Activated CD4-positive, CD25-positive, alpha-beta regulatory T cell treated with anti-CD3 and anti-CD28 coated beads, Interleukin-2, amount 50 U/mL, for 16 hours (primary cell): ENCODE results near the gene DCBLD1.

ENCODE experiments used
- DNase-seq: peaks from one replicate; pipeline ENCODE4 v3.0.0-alpha.2; 2020; ENCODE audit warnings: low read depth, low spot score

The DCBLD1 gene

GRCh38 chr6:117531346-117531745 lies 48.9 kb downstream of the DCBLD1 start:
- no peak for DNase-seq

GRCh38 chr6:117531809-117532725 lies 49.6 kb downstream of the DCBLD1 start:
- no peak for DNase-seq

GRCh38 chr6:117533775-117534174 lies 51.3 kb downstream of the DCBLD1 start:
- no peak for DNase-seq

DNA sequence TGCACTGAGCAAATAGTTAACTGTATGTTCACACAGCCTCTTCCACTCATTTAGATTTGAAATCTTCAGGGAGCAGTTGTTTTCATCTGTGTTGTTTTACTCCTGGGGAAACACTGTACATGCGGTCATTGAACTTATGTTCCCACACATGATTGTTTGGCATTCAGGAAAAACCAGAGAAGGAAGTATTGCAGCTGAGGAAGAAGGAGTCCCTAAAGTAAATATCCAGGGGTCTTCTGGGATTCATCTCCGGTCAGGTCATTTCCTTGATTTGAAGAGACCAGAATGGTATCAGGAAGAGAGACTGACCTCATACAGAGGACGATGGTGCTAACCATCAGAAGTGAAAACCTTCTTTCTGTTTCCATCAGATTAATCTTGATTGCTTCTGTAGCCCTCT lies 52.5 kb downstream of the DCBLD1 start:
- DNase-seq, result no peak

DNA sequence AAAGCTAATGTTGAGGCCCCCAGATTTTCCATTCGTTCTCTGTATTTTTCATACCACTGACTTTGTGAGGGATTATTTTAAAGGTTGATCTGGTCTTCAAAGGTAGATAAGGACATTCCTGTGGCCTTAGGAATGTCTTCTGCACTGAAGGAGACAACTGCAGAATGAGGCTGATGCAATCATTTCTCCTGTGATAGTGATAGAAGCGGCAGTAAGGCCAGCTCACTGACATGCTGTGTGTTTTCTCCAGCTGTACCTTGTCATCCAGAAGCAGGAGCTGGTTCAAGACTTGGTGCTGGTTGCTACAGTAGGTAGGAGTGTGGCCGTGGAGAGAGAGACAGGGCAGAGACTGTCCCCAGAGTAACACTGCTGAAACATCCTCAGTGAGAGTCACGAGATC lies 53.8 kb downstream of the DCBLD1 start:
- DNase-seq, result no peak

DNA sequence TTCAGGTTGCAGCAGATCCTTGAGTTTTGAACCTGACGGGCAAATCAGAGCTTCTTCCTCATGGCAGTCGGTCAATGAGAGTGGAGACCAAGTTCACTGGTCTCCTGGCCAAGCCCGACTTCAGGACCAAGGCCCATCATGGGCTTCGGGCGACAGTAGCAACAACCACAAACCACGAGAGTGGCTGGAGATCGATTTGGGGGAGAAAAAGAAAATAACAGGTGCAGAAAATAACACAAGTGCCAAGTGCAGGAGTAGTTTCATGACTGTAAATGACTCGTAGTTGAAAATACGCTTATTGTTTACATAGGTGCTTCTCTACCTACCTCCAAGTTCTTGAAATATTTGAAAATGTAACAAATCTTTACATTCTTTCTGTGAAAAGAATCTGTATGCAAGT lies 56.1 kb downstream of the DCBLD1 start:
- DNase-seq, result no peak

DNA sequence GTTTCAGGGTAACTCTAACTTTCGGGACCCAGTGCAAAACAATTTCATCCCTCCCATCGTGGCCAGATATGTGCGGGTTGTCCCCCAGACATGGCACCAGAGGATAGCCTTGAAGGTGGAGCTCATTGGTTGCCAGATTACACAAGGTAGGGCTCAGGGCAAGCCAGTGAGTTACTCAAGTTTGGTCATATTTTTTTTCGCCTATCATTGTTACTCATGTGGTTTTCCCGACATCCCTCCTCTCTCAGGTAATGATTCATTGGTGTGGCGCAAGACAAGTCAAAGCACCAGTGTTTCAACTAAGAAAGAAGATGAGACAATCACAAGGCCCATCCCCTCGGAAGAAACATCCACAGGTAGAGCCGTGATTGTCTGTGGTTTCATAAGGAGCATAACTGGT lies 58.2 kb downstream of the DCBLD1 start:
- no peak for DNase-seq

- no peak for DNase-seq
These were observed 60.0 kb downstream of the DCBLD1 start for GRCh38 chr6:117542493-117542892.

- no peak for DNase-seq
These were observed 62.2 kb downstream of the DCBLD1 start for GRCh38 chr6:117544716-117545115.

GRCh38 chr6:117545161-117545595 lies 62.7 kb downstream of the DCBLD1 start:
- DNase-seq, result no peak

DNA sequence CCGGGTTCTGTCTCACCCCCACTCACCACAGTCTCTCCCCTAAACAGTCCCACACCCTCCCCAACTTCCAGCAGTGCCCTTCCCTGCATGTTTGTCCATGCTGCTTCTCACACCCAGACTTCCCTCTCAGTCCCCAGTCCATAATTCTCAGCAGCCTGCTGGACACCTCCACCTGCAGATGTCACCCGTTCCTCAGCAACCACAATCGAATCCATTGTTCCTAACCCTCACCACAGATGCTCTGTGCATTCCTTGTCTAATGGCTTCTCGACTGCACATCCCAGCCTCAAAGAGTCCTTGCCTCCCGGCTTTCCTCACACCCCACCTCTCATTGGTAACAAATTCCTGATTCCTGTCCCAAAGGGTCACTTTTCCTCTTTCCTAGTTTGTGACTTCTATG lies 64.2 kb downstream of the DCBLD1 start:
- no peak for DNase-seq

GRCh38 chr6:117547688-117548621 lies 65.5 kb downstream of the DCBLD1 start:
- DNase-seq, result peak; percentile 6

DNA sequence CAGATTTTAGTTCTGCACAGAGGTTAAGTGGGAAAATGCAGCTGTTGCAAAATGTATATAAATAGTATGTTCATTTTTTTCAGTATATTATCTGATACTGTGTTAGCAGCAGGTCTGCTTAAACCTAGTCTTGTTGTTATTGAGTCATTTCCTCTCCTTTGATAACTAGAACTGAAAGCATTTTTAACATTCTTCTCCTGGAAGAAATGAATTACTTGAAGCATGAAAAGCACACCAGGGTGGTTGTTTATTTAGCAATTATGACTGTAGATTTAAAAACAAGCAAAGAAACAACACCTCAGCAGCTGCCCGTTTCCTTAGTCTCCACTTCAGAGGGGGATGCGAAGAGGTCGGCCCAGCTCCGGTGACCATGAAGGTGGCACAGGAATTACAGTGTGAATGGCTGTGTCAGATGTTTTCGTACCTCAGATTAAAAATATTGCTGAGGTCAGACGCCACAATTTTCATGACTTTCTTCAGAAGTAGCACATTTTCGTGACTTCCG lies 66.4 kb downstream of the DCBLD1 start:
- DNase-seq, result no peak

DNA sequence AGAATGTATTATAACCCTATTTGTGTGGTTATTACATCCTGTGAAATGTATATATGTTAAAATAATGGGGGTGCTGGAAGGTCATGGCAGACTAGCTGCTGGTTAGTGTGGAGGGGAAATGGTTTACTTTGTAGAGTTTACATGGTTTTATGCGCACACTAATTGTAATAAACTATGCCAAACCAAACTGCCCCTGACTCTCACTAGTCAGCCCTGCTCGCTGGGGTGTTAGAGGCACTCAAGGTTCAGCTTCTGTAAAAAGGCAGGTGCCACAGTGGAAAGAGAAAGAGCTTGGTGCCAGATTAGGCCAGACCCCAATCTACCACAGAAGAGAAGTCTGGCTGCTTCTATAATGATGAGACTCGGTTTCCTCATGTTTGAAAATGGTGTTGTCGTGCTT lies 67.1 kb downstream of the DCBLD1 start:
- no peak for DNase-seq

GRCh38 chr6:117550078-117550600 lies 67.7 kb downstream of the DCBLD1 start:
- no peak for DNase-seq

DNA sequence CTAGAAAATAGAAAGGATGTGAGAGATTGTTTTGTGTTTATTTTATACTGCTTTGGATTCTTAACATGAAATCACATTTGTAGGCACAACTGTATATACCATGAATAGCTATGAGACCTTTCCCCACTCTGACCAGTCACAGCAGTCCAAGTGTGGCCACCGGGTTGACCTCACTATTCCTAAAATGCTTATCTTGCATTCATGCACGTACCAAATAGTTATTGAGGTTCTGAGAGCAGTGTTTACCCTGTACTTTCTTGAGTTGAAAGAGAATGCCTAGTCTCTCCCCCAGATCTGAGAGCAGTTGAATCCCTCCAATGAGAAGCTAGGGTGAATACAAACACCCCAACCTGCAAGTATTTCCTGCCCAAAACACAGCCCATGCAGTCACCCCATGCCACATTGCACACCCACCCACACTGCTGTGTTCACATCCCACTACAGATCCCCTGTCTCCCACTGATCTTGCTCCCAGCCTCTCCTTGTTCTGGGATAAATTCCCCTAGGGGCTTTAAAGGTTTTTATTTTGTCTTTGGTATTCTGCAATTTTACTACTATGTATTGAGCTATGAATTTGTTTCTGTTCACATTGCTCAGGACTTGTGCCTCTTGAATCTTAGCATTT lies 68.3 kb downstream of the DCBLD1 start:
- DNase-seq, result no peak

DNA sequence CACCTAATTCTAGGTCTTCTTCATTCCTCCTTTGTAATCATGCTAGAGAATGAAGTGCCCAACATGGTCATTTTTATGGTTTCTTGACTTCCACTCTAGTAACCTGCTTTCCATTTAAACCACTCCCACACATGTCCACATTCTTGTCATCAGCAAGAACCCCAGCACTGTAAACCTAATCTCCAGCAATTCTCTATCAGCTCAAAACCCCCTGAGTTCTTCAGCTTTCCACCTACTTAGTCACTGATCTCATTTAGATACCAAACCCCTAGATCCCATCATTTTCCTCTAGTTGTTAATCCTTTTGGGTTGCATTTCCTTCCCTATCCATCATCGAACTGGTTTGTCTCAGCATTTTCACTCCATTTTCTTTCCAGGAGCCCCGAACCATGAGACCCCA lies 70.1 kb downstream of the DCBLD1 start:
- DNase-seq, result no peak

DNA sequence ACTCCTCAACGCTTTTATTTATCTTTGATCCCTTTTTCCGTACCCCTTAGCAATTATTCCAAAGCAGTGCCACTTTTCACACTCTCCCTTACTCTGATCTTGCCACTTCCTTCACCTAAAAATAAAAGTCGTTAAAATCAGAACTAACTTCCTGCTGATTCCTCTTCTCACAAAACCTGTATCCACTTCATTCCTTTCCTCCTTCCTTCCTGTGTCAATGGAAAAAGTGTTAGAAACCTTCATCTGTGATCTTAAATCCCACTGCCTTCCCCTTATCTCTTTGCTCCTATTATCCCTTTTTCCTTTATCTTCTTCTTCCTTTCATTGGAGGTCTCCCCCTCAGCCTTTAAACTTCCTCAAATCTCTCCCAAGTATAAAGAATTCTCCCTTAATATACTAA lies 70.7 kb downstream of the DCBLD1 start:
- DNase-seq, result no peak

- no peak for DNase-seq
These were observed 72.9 kb downstream of the DCBLD1 start for GRCh38 chr6:117555262-117555849.

- DNase-seq, result peak; percentile 45
These were observed 73.5 kb downstream of the DCBLD1 start for GRCh38 chr6:117555882-117556498.

DNA sequence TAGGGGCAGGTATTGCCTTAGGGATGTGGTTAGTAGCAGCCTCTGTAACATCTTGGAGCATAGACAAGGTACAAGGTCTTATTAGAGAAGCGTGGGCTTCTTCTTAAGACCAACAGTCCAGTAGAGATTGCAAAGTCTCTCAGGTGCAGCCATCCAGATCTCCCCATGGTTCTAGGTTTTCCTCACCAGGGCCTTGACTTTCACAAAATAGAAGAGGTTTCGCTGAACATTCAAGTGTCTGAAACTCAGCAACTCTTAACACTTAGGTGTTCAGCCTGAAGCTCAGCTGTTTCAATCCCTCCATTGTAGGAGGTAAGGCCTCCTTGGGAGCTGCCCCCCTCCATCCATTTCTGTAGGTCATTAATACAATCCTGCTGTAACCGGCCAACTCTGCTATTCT lies 75.5 kb downstream of the DCBLD1 start:
- no peak for DNase-seq
